A549 treated with AZD2906 at 1 μM for 4 hours (cell line): ENCODE data around the gene ATOX1. TPM values are rescaled to one million over a fixed set of nuclear protein-coding genes. Genes with fewer than 3 reads are reported as not detected.

Source experiments
- total RNA-seq: library from RNA; stranded (reverse); fragments of 200-300 nt; extraction: Qiagen RNA extraction; gene quantifications from 5 replicates; pipeline ENCODE4 v1.2.3, GENCODE V29; 2022

ATOX1 gene
- total RNA-seq = 194 to 216 TPM (median 199 TPM) in 5 replicates

GRCh38 chr5:151758430-151759241, at the start of gene ATOX1:
Gene ATOX1, minus strand, starts transcription at chr5:151758631. Its CDS starts 80 bp downstream, at chr5:151758551.

GRCh38 chr5:151771259-151772028, 13.0 kb upstream of the ATOX1 start, which contains the start of gene G3BP1:
Gene G3BP1, plus strand, starts transcription at chr5:151771954. Its CDS starts 14,667 bp downstream, at chr5:151786621.

Other genes with a start within 250 kb of the ATOX1 start
- gene FAT2, start 167.3 kb downstream of the ATOX1 start, total RNA-seq = under 0.01 to 0.01 TPM in 2 of 5 replicates, not detected in the others
- 14.7 to 22.4 TPM (median 17.8 TPM) in 5 replicates for gene SPARC, start 71.7 kb downstream of the ATOX1 start, total RNA-seq
- 119 to 156 TPM (median 122 TPM) in 5 replicates for gene G3BP1, start 13.3 kb upstream of the ATOX1 start, total RNA-seq
- gene GLRA1, start 166.2 kb upstream of the ATOX1 start, total RNA-seq = not detected in 5 replicates